ENCODE results near the gene TNFRSF1B.
"Not testable (repeated sequence)": the region's sequence is repeated elsewhere in the genome, so short reads cannot be mapped to it uniquely, and the experiment has no call there.

Gene TNFRSF1B

GRCh38 chr1:12224092-12224491 lies 57.3 kb downstream of the TNFRSF1B start:
- FAIRE-seq: not testable (repeated sequence)

GRCh38 chr1:12228979-12229378 lies 62.2 kb downstream of the TNFRSF1B start:
- no peak for FAIRE-seq

- no peak for FAIRE-seq
These were observed 62.6 kb downstream of the TNFRSF1B start for GRCh38 chr1:12229386-12229834.

GRCh38 chr1:12229835-12230548 lies 63.2 kb downstream of the TNFRSF1B start, which contains the start of gene VPS13D:
TSS of gene VPS13D (plus strand) at chr1:12230030. CDS start at chr1:12234267, 4,237 bp downstream.
- FAIRE-seq: no peak

- FAIRE-seq: no peak
These were observed 63.9 kb downstream of the TNFRSF1B start for GRCh38 chr1:12230549-12231275.

GRCh38 chr1:12231276-12231595 lies 64.4 kb downstream of the TNFRSF1B start:
- FAIRE-seq: no peak

- no peak for FAIRE-seq
These were observed 65.4 kb downstream of the TNFRSF1B start for GRCh38 chr1:12232221-12232620.

- no peak for FAIRE-seq
These were observed 77.3 kb downstream of the TNFRSF1B start for GRCh38 chr1:12244078-12244477.

GRCh38 chr1:12244585-12244984 lies 77.8 kb downstream of the TNFRSF1B start:
- FAIRE-seq: no peak

- FAIRE-seq: no peak
These were observed 78.3 kb downstream of the TNFRSF1B start for GRCh38 chr1:12245116-12245515.

- no peak for FAIRE-seq
These were observed 78.9 kb downstream of the TNFRSF1B start for GRCh38 chr1:12245733-12246132.

GRCh38 chr1:12246584-12246983 lies 79.8 kb downstream of the TNFRSF1B start:
- FAIRE-seq: no peak

GRCh38 chr1:12249181-12249580 lies 82.4 kb downstream of the TNFRSF1B start:
- FAIRE-seq: no peak

- FAIRE-seq: no peak
These were observed 83.0 kb downstream of the TNFRSF1B start for GRCh38 chr1:12249748-12250147.

GRCh38 chr1:12251442-12251841 lies 84.7 kb downstream of the TNFRSF1B start:
- FAIRE-seq: no peak

GRCh38 chr1:12255913-12256312 lies 89.1 kb downstream of the TNFRSF1B start:
- no peak for FAIRE-seq

- no peak for FAIRE-seq
These were observed 91.5 kb downstream of the TNFRSF1B start for GRCh38 chr1:12258272-12258671.
